H7 (cell line): ENCODE results near the gene ERICH3. TPM values are rescaled to one million over a fixed set of nuclear protein-coding genes. Genes with fewer than 3 reads are reported as not detected.

ENCODE experiments used
- DNase-seq: peaks from one replicate; pipeline ENCODE4 v3.0.0; 2012
- H3K27me3 ChIP-seq: 2 replicates; pipeline ENCODE4 v1.6.0; 2011; ENCODE audit warnings: mild to moderate bottlenecking, low read length; ENCODE audit not compliant: control insufficient read depth, insufficient read depth
- H3K36me3 ChIP-seq: replicated peaks from 2 replicates; pipeline ENCODE4 v1.5.1; 2011; ENCODE audit warnings: low read length; ENCODE audit not compliant: control insufficient read depth, insufficient read depth
- H3K4me3 ChIP-seq: 2 replicates; pipeline ENCODE4 v1.5.1; 2011; ENCODE audit warnings: low read depth, mild to moderate bottlenecking, control low read depth, low read length, moderate library complexity; ENCODE audit not compliant: insufficient read depth
- total RNA-seq: library from RNA; depleted of rRNA; stranded (reverse); fragments of >200 nt; shearing (Covaris generic); gene quantifications from 2 replicates; pipeline ENCODE4 v1.2.3, GENCODE V29; 2014

ERICH3 gene
- total RNA-seq, 1 experiment from 2014 or later = not detected

DNA sequence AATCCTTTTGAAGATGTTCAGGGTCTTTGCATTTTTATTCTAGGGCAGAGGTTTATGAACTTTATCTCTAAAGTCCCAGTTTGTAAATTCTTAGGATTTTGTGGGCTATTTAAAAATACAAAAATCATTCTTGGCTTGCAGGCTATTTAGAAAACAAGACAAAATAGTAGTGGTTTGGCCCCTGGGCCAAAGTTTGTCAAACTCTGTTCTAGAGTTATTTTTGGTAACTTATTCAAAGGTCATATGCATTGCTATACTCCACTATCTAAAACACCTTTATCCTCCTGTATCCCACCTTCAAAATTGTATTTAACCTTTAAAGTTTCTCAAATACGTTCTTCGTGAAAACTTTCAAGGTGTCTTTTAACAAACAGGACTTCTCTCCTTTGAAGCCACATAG is 85.7 kb downstream of the ERICH3 start:
- no peaks in the 10 kb centered on the region for H3K36me3 ChIP-seq
- H3K27me3 ChIP-seq = no peaks in the 10 kb centered on the region
- H3K4me3 ChIP-seq = no peak overlapping the region
- no peak for DNase-seq

DNA sequence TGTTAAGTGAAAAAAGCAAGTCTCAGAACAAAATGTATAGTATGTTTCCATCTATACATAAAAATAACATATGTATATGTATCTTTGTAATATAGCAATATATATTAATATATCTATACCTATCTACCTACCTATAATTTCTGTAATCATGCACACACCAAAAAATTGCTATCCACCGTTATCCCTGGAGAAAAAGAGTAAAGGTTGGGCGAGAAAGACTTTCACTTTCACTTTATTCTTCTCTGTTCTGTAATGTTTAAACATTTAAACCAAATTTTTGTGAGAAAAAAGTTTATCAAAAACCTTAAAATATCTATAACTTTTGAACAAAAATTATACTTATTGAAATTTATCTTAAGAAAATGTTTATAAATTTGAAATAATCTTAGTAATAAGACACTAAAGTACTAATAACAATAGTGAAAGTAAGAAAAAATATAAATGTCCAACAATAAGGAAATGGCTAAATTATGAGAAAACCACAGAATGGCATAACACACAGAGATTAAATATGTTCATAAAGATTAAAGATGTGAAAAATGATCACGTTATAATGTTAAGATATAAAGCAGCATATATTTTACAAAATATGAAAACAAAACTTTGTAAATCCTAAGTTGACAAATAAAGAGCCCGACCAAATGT is 87.2 kb downstream of the ERICH3 start:
- no peaks in the 10 kb centered on the region for H3K36me3 ChIP-seq
- H3K27me3 ChIP-seq = no peaks in the 10 kb centered on the region
- H3K4me3 ChIP-seq = no peak overlapping the region
- no peak for DNase-seq

DNA sequence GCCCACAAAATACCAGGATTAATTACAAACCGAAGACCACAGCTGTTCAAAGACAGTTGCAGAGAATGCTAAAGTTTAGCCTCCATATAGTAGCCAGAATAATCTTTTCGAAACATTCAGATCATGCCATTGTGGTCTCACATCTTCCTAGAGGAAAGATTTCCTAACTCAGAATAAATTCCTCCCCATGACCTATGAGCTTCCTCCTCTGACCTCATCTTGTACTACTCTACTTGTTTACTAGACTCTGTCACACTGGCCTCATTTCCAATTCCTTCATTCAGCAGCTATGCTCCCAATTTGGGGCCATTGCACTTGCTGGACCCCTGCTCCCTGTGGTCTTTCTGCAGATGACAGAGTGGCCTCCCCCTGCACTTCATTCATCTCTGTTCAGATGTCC is 89.4 kb downstream of the ERICH3 start:
- DNase-seq = no peak
- Histone ChIP-seq H3K27me3 (no peaks in the 10 kb centered on the region), H3K36me3 (no peaks in the 10 kb centered on the region), H3K4me3 (no peak overlapping the region)

DNA sequence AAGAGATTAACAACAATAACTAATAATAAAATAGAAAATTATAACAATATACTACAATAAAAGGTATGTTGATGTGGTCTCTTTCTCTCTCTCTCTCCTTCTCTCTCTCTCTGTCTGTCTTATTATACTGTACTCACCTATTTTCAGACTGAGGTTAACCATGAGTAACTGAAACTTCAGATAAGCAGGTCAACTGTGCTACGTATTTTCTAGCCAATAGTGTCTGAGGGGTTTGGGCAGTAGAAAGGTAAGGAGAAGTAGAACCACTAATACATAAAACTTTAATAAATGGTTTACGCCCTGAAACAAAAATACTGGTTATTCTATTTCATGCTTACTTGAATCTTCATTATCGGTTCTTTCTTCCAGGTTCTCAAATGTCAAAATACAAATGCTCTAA is 90.2 kb downstream of the ERICH3 start:
- Histone ChIP-seq H3K27me3 (no peaks in the 10 kb centered on the region), H3K4me3 (no peak overlapping the region), H3K36me3 (no peaks in the 10 kb centered on the region)
- DNase-seq = no peak

DNA sequence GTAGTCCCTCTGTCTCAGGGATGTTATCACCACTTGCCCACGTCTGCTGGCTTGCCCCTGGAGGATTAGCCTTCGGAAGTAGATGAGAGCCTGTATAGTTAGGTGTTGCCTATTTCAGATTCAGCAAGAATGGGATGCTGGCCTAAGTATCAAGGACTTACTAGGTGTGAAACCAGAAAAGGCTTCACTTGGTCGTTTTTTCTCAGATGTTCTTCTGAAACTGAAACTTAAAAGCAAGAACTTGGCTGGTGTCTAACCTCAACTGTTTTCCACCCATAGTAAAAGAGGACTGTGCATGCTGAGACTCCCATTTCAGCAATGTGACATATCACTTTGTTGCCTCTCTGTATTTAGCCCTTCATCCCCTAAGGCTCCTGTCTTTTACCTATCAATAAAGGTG is 94.2 kb downstream of the ERICH3 start:
- Histone ChIP-seq H3K27me3 (no peaks in the 10 kb centered on the region), H3K4me3 (no peak overlapping the region), H3K36me3 (no peaks in the 10 kb centered on the region)
- no peak for DNase-seq

DNA sequence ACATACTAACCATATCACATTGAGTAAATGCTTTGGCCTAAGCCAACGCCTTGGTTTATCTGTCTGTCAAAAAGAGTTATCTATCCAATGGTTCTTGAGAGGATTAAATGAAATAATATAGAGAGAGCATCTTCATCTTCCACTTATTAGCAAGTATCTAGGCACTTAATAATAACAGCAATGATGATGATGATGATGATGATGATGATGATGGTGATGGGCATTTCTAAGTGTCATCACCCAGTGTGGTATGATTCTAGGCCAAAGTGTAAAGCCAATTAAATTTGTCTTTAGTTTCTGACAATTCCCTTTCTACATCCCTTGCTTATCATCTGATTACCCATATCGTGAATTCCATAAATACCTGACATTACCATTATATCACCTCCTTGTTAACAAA is 95.5 kb downstream of the ERICH3 start:
- H3K4me3 ChIP-seq = no peak overlapping the region
- H3K36me3 ChIP-seq = no peaks in the 10 kb centered on the region
- DNase-seq = no peak
- H3K27me3 ChIP-seq = no peaks in the 10 kb centered on the region

DNA sequence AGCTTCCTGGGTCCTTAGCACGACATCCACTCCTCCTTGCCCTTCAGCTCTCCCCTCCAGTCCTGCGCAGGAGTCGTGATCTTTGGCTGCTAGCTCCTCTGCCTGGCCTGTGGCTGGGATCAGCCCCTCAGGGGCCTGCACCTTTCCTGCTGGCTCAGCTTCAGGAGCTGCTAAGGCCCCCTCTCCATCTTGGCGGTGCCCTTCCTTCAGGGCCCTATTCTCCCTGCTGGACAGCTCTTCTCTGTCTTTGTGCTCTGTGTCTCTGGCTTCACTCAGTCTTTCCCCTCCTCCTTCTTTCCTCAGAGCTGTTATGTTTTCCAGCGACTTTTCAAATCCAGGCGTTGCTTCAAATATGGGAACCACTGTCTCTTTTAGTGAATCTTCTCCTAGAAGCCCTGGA is 101.7 kb downstream of the ERICH3 start:
- DNase-seq = no peak
- Histone ChIP-seq H3K27me3 (no peaks in the 10 kb centered on the region), H3K36me3 (no peaks in the 10 kb centered on the region)

DNA sequence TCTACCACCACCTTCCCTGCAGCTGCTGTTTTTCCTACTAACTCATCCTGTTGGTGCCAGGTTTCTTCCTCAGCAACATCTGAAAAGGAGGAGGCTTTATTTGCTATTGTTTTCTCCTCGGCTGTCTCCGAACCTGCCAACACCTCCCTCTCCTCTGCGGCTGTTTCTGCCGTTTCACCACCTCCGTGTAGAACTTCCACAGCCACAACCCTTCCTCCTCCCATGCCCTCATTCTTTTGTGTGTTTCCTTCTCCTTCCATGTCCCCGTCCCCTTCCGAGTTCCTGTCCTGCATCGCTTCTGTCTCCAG is 102.1 kb downstream of the ERICH3 start:
- no peak overlapping the region for H3K4me3 ChIP-seq
- no peak for DNase-seq
- no peaks in the 10 kb centered on the region for H3K36me3 ChIP-seq
- no peaks in the 10 kb centered on the region for H3K27me3 ChIP-seq

More for the DNA sequence above, 101.7 kb downstream of the ERICH3 start:
- no peak overlapping the region for H3K4me3 ChIP-seq

DNA sequence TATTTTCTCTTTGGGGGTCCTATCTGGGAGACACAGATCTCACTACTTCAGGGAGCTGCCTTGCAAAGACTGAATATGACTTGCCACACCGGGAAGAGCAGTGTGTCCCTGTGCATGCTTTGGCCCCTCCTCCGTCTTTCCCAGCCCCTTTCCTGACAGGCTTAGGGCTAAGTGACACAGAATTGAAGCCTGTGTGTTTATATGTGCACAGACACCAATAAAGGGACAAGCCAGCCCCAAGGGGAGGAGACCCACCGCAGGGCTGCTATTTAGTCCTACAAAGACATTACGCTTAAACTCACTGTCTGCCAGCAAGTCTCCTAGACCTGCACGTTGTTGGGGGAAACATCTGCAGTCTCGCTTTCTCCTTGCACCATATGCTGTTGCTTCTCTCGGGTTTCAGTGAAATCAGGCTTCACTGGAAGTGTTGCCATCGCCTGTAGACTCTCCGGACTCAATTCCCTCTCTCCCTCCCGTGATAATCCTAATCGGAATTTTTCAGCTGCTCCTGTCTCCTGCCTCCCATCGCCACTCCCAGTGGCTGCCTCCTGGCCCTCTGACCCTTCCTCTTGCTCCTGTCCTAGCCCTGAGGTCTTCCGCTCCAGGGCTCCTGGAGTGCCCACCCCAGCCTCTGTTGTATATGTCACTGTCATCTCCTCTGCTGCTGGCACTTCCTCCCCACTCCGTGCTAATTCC is 102.6 kb downstream of the ERICH3 start:
- Histone ChIP-seq H3K27me3 (no peaks in the 10 kb centered on the region), H3K36me3 (no peaks in the 10 kb centered on the region), H3K4me3 (no peak overlapping the region)
- no peak for DNase-seq

DNA sequence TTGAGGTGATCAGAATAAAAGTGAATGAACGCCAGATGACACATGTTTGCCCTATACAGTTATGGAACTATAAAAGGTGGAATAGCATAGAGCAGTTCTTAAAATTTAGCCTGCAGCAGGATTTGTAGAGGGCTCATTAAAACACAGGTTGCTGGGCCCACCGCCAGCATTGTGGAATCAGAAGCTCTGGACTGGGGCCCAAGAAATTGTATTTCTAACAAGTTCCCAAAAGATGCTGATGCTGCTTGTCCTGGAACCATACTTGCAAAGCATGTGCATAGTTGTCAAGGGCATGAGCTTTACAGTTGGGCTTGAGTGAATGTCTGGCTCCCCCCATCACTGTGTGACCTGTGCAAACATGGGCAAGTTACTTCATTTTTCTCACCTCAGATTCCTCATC is 123.7 kb downstream of the ERICH3 start:
- Histone ChIP-seq H3K27me3 (no peaks in the 10 kb centered on the region), H3K4me3 (no peak overlapping the region), H3K36me3 (no peaks in the 10 kb centered on the region)
- DNase-seq = no peak

DNA sequence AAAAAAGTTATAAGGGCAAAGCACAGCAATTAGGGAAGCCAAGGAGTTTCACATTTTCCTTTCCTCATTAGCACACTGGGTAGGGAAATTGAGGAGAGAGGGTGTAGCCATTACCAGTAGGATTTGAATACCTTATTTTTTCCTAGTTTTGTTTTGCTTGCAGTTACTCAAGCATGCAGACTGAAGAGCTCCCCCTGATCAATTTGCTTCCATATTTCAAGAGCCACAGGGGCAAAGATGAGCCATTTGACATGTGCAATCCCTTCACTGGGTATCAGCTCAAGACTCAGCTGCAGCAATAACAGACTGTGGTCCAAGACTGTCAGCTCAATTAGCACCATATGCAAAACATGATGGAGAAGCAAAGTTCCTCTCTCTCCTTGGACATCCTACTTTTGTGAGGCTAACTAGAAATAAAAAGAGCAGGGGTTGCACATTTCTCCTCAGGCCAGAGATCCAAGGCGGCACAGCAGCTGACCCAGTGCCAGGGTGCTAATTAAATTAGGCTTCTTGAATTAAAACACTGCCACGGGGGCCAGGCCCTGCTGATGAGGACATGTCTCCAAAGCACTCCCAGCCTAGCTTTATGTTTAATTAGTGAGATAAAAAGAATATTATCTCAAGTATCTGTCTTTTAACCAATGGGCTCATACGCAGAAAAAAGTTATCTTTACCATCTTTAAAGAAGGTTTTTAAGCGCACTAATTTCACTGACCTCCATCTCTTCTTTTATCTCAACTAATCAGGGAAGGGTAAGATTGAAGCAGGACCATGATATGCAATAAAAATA is 124.4 kb downstream of the ERICH3 start:
- H3K36me3 ChIP-seq = no peaks in the 10 kb centered on the region
- H3K4me3 ChIP-seq = no peak overlapping the region
- no peak for DNase-seq
- no peaks in the 10 kb centered on the region for H3K27me3 ChIP-seq

DNA sequence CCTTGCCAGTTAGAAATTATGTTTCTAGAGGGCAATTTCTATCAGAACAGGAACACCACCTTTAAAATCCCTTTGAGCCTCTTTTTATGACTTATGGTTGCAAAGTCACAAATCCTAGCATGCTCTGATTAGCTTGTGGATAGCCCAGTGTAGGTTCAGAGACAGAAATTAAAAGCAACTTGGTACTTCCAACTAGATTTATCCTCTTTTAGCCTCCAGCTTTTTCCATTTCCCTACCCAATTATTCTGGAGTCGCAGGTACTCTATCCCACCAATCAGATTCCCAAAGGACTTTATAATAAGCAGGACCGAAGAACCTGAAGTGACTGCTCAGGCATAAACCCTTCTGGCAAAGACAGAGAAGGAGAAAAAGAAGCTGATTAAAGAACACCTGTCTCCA is 127.8 kb downstream of the ERICH3 start:
- H3K4me3 ChIP-seq = no peak overlapping the region
- H3K27me3 ChIP-seq = no peaks in the 10 kb centered on the region
- H3K36me3 ChIP-seq = no peaks in the 10 kb centered on the region
- no peak for DNase-seq

DNA sequence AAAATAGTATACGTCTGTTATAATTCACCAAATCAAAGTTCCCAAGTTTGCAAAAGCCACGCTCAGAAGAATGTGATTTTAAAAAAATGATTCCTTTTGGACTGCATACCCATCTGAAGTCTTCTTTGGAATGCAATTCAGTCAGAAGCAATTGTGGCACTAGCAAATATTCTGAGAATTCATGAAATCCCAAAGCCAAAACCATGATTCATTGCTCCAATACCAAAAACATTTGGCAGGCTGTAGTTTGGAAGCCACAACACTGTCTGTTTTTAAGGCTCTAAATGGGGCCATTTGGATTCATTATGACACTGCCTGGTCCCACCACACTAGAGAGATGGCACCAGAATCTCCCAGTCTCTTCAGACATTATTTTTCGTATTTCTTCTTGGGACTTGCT is 139.4 kb downstream of the ERICH3 start:
- Histone ChIP-seq H3K36me3 (no peaks in the 10 kb centered on the region), H3K4me3 (no peak overlapping the region), H3K27me3 (no peaks in the 10 kb centered on the region)
- no peak for DNase-seq

DNA sequence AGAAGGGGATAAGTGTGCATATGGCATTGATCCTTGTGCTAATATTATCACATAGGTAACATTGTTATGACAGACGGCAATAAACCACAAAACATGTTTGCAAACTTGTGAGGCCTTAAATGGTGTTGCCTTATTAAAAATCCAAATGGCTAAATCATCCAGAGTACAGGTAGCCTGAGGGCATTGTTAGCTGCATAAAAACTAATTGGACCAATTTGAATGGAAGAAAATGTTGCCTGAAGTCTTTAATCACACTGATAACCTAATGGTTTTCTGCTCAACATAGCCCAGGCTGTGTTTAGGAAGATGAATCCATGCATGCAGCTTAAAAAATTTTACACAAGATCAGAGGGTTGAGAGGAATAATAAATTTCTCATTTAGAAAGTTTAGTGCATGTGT is 141.8 kb downstream of the ERICH3 start:
- no peak for DNase-seq
- no peaks in the 10 kb centered on the region for H3K27me3 ChIP-seq
- H3K36me3 ChIP-seq = no peaks in the 10 kb centered on the region
- H3K4me3 ChIP-seq = no peak overlapping the region

DNA sequence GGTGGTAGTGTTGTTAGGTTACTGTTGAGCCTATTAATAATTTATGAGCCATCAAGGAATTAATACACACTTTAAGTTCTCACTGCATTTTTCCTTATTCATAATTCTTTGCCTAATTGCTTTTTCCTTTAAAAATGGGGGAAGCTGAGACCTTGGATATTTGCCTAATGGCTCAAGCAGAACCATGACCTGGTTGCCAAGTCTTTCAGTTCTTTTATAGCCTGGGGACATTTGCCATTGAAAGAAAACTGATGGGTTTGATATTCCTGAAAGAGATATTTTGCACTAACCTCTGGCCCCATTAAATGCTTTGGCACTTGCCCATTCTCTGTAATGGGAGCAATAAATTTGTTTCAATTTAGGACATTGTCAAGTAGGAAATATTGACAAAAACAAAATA is 142.7 kb downstream of the ERICH3 start:
- no peaks in the 10 kb centered on the region for H3K27me3 ChIP-seq
- no peak for DNase-seq
- no peaks in the 10 kb centered on the region for H3K36me3 ChIP-seq
- H3K4me3 ChIP-seq = no peak overlapping the region
